Fibroblast of gingiva (primary cell): ENCODE results near the gene FARSA.
"Not testable (repeated sequence)": the region's sequence is repeated elsewhere in the genome, so short reads cannot be mapped to it uniquely, and the experiment has no call there.

Experiments used
- DNase-seq: peaks from one replicate; pipeline ENCODE4 v3.0.0-alpha.2; 2011; ENCODE audit warnings: low read depth

FARSA gene

DNA sequence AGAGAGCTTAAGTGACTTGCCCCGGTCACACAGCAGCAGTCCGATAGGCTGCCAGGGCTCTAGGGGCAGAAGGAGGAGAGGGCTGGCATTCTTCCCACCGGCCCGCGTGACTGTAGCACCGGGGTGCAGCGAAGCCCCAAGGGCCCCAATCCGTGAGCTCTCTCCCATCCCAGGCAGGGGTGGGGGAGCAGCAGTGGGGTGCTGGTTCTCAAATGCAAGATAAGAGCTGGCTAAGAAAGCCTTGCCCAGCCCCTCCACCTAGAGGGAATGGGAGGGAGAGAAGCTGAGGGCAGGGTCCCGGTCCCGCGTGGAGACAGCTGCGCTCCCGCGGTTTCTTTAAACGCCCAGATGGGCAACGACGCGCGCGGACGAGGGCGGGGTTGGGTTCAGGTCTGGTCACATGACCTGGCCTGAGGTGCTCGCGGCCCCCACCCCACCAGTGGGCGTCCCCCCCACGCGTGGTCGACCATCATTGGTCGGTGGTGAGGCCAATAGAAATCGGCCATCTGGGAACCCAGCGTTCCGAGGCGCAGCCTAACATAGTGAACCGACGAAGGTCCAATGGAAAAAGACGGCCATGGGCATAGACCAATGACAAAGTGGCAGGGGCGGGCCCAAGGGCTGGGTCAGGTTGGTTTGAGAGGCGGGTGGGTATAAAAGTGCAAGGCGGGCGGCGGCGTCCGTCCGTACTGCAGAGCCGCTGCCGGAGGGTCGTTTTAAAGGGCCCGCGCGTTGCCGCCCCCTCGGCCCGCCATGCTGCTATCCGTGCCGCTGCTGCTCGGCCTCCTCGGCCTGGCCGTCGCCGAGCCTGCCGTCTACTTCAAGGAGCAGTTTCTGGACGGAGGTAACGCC is 4.6 kb upstream of the FARSA start, which contains the start of gene CALR:
Gene CALR, plus strand, starts transcription at position 683 of the 852 bp plus-strand sequence. Its CDS starts 71 bp downstream, at position 754.
- peak; percentile 100 for DNase-seq

DNA sequence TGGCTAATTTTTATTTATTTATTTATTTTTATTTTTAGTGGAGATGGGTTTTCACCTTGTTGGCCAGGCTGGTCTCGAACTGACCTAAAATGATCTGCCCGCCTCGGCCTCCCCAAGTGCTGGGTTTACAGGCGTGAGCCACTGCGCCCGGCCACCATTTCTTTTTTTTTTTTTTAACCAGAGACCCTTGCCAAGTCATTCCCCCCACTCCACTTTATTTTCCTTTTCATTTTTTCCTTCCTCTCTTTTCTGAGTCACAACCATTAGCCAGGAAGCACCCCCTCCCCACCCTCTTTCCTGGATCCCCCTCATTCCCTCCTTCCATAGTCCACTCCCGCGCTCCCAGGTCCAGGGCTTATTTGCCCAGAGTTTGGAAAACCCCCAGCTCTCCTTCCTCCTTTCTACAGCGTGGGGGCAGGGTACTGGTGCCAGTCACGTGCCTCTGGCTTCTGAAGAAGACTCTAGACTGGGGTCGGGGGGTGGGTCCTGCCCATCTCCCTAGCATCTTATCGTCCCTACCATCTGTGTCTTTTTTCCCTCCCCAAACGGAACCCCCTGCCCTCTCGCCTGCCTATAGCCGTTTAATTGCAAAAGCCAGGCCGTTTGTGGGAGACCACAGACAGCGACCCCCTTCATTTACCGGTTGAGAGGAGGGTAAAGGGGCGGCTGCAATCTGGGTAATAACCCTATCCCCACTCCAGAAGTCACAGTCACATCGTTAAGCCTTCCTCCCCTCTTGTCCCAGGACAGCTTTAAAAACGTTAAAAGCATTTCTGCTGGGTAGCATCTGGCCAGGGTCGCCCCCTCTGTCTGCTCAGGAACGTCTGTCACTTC is 3.8 kb upstream of the FARSA start:
- DNase-seq = no peak

DNA sequence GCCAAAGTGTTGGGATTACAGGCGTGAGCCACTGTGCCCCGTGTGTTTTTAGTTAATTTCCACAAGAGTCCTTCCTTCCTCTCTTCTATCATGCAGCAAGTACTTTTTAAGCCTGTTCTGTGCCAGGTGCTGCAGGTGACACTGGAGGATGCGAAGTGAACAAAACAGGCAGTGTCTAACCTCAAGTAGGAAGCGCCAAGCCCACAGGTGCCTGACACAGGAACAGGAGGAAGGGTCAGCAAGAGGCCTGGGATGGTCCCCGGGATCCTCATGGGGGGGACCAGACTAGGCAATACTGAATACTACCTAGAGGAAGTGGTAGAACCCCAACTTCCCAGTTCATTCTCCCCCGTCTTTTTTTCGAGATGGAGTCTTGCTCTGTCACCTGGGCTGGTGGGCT is 3.1 kb upstream of the FARSA start:
- no peak for DNase-seq

DNA sequence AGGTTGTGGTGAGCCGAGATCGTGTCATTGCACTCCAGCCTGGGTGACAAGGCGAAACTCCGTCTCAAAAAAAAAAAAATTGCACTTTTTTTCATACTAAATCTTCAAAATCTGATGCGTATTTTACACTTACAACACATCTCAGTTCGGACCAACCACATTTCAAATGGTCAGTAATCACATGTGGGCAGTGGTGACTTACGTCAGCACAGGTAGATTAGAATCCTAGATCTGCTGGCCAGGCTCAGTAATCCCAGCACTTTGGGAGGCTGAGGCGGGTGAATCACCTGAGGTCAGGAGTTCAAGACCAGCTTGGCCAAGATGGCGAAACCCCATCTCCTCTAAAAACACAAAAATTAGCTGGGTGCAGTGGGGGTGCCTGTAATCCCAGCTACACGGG is 1.6 kb upstream of the FARSA start:
- no peak for DNase-seq

DNA sequence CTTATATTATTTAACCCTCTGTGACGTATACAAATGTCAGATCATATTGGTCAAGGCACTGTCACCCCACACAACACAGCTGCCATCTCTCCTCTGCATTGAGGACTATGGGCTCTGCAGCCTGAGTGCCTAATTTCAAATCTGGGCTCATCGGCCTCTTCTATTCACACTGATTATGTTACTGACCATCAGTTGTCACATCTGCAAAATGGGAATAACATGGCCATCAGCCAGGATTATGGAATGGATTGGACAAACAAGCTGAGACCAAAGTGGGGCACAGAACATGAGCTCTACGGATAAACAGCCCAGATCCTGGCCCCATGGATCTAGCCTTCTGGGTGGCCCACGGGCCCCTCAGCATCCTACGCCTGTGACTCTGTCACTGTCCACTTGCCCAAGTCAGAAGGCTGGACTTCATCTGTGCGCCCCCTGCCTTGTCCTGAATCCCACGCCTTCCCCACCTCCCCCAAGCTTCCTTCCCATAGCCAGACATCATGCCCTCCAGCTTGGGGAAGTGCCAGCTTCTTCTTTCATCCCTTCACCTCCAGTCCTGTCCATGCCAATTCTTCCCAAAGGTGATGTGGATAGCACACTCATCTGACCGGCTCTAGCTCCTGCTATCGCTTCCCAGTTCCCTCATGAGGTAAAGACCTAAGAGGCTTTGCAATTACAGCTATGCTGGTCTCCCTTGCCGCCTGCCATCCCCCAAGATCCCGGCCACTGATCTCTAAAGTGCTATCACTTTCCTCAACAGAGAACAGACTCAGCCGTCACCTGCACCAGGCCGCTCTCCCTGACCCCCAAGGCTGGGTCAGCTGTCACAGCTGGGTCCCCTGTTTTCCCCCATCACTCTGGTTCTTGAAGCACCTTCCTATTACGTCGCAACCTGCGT is 872 bp downstream of the FARSA start:
- no peak for DNase-seq

DNA sequence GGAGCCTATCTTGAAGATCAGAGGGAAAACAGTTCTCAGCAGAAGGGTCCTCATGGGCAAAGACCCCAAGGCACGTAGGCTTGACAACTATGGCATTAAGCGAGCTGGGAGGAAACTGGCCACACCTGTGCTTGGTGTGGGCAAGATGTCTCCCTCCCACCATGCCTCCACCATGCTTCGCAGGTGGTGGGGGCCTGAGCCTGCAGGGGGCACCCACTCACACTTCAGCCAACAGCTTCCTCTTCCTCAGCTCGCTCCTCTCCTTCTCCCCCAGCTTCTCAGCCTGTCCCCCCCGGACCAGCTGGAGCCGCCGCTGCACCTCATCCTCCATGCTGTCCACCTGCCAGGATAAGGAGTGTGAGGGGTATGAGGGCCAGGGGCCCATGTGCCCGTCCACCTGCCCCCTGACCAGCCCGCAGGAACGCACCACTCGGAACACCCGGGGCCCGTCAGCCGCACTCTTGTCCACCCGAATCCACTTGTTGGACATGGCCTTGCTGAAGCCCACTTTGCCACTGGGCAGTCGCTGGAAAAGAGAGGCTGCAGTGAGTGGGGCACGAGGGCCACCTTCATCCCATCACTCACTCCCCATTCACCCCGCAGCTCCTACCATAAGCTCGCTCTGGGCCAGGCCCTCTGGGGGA is 3.4 kb downstream of the FARSA start:
- DNase-seq = no peak

DNA sequence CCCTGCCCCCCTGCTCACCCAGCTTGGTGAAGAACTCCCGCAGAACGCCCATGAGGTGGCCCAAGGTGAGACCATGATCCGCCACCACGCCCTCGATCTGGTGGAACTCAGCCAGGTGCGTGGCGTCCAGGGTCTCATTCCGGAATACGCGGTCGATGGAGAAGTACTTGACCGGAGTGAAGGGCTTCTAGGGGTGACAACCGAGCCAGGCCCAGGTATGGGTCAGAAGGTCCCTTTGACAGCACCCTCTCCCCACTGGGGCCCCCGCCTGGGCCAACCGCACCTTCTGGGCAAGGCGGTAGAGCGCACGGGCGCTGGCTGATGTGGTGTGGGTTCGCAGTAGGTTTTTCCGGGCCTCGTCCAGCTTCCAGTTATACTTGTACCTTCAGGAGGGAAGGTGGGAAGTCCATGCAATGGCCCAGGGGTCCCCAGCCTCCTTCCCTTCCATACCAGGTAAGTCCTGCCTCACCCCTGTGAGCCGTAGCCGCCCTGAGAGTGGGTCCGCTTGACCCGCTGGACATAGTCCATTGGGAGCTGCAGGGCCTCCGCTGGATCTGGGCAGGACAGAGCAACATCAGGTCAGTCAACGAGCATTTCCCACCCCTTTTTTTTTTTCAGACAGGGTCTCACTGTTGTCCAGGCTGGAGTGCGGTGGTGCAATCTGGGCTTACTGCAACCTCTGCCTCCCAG is 8.7 kb downstream of the FARSA start:
- no peak for DNase-seq

DNA sequence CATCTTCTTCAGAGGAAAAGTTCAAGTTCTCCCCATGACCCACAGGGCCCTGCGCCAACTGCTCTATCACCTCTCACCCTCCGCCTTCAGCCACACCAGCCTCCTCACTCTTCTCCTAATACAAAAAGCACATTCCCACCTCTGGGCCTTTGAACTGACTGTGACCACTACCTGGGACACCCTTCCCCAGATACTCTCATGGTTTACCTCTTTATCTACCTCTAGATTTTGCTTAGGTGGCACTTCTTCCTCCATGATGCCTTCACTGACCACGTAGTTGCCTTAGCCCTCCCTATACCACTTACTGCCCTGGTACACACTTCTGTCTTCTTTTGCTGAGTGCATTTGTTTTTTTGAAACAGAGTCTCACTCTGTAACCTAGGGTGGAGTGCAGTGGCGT is 10.6 kb downstream of the FARSA start:
- DNase-seq = no peak

DNA sequence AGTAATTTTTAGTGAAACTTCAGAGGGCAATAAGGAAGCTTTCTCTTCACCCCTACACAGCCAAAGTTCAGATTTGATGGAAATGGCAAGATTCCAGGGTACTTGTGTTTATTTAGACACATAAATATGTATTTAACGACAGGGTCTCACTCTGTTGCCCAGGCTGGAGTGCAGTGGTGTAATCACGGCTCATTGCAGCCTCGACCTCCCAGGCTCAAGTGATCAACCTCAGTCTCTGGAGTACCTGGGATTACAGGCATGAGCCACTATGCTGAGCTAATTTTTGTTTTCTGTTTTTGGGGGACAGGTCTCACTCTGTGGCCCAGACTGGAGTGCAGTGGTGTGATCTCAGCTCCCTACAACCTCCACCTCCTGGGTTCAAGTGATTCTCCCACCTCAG is 12.5 kb downstream of the FARSA start:
- DNase-seq = no peak

DNA sequence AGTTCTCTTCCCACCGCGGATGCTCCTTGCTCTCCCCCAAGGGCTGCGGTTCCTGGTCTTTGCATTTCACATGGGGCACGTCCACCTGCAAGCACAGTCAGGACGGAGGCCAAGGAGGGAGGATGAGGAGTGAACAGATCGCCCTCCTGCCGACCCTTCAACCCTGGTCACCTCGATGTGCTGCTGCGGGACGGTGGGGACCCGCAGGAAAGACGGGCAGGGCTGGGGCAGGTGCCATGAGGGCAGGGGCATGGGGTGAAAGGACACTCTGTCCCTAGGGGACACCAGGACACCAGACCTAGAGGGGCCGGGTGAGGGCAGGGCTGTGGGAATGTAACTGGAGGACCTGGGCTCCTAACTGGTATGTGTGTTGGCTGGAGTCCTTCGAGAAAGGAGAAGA is 15.3 kb downstream of the FARSA start:
- no peak for DNase-seq

DNA sequence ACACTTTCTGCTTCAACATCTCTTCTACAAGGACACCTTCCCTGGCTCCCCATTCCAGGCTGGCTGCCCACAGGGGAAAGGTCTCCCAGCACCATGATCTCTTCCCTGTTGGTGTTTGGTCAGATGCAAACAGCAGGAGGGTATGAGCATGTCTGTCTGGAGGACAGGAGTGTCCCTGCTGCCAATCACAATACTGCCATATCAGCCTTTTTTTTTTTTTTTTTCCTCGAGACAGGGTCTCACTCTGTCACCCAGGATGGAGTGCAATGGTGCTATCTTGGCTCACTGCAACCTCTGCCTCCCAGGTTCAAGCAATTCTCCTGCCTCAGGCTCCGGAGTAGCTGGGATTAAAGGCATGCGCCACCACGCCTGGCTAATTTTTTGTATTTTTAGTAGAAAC is 17.7 kb downstream of the FARSA start:
- DNase-seq = not testable (repeated sequence)

DNA sequence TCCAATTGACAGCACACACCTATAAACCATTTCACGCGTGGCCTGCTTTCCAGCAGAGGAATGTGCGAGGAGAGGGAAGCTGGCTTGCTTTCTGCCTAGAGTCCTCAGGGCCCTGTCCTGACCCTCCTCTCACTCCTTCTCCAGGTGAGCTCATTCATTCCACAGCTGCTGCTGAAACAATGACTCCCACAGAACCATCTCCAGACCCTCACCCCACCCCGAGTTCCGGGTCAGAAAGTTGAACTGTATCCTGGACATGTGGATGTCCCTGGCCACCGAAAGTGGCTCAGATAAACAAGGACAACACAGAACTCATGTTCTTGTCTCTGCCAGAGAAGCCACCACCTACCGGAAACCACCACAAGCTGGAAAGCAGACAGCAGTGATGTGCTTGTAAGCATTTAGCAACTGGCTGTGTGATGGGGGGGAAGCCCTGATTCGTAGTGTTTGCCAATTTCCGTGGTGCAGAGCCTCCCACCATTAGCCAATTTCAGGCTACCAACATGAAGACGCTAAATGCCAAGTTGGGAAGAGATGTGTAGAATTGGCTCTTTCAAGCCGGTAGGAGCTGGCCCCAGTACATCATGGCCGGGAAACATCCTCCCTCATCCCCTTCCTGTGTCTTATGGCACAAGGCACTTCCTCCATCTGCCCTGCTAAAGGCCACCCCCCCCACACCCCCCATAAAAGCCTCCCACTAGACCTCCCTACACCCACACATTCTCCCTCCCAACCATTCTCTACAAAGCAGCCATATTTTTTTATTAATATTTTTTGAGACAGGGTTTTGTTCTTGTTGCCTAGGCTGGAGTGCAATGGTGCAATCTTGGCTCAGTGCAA is 19.4 kb downstream of the FARSA start:
- peak; percentile 69 for DNase-seq

DNA sequence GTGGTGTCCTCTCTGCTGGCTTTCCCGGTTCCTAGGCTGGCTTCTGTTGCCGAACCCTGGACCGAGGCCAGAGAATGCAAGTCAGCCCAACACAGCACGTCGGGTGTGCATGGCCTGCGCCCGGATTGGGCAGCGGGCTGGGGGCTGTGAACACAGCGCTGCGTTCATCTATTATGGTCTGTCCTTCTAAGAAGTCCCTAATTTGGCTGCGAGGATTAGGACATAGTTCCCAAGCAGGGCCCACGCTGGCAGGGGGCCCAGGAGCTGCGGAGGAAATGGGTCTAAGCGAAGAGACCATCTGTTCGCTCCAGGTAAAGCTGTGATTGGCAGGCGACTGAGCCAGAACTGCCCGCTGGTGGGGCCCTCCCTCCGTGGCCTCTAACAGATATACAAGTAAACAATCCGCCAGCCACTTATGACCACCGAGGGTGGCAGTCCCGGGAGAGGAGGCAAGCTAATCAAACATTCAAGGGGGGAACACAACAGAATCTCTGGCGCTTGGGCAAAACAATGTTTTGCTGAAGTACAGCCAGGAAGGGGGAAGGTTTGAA is 20.4 kb downstream of the FARSA start:
- peak; percentile 72 for DNase-seq

DNA sequence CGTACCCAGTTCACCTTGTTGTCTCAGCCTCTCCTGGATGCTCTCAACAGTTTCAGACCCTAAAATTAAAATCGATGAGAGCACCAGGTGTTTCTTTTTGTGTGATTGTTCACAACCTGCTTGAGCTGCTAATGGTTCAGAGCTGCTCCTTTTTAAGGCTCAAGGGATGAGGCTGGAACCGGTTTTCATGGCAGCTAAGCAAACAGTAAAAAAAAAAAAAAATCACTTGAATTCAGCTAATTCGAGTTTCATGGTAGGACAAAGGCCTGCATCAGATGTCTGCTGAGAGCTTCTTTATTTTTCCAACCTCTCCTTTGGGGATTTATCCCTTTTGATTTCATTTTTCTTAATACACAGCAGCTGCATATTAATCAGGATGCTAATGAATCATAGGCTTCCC is 20.9 kb downstream of the FARSA start:
- no peak for DNase-seq

DNA sequence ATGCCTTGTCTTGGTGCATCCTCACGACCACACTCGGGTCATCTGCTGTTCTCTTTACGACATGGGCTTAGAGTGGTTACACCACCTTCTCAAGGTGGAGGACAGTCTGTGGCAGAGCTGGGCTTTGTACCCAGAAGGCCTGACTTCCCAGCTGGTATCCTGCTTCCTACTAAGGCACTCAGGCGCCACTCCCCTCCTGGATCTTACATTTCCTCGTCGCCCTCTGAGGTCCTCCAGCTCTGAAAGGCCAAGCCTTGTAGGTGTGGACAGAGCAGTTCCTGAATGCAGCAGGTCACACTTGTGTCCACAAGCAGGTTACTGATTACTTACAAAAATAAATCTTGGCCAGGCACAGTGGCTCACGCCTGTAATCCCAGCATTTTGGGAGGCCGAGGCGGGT is 26.3 kb downstream of the FARSA start:
- DNase-seq = no peak

DNA sequence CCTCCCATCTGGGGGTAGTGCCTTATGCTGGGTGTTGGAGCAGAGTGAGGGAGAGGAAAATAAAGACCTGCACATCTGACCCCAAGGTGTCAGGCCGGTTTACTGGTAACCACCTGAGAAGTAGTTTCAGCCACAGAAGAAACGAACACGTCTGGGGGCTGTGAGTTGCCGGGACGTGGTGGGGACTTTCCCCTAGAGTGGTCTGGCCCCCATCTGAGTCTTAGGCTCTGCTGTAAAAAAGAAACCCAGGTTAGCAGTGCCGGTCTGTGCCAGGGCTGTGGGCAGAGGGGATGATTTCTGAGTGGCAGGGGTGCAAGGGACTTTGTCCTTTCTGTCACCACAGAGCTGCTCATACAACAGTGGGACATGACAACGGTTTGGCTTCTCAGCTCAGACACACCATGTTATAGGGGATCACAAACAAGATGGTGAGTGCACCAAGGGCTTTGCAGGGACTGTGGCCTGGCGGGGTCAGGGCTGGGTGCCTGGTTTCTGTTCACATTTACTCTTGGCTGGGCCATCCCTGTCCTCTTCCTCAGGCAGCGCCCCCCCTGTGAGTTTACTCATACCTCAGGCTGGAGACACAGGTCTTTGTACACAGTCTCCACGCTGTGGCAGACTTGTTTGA is 33.5 kb downstream of the FARSA start:
- DNase-seq = no peak

DNA sequence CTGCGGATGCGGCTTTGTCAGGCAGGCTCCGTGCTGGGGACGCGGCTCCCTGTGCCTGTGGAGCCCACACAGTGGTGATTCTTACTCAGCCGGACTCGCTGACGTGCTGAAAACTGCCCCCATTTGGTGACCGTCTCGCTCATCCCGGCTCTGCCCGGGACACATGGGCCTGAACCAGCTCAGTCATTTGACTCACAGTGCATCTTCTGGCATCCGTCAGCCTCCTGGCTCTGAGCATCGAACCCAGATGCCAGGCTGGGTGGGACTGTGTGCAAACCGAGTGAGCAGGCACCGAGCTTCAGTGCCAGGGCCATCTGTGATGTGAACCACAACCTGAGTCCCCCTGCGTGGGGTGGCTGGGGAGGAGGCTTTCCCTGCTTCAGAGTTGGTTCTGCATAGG is 37.1 kb downstream of the FARSA start:
- no peak for DNase-seq

DNA sequence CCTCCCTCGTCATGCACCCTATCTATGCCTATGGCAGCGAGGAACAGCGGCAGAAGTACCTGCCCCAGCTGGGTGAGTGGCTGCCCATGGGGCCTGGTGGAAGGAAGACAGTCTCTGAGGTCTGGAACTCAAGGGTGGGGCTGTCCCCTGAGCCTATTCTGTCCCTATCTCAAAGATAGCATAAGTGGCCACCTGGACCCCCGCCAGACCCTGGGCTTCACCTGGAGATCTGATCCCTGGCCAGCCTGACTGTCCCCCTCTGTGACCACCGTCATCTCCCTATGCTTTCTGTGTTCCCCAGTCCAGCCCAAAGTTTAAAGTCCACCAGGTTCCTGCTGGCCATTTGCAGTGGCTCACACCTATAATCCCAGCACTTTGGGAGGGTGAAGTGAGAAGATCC is 39.9 kb downstream of the FARSA start:
- DNase-seq = no peak

DNA sequence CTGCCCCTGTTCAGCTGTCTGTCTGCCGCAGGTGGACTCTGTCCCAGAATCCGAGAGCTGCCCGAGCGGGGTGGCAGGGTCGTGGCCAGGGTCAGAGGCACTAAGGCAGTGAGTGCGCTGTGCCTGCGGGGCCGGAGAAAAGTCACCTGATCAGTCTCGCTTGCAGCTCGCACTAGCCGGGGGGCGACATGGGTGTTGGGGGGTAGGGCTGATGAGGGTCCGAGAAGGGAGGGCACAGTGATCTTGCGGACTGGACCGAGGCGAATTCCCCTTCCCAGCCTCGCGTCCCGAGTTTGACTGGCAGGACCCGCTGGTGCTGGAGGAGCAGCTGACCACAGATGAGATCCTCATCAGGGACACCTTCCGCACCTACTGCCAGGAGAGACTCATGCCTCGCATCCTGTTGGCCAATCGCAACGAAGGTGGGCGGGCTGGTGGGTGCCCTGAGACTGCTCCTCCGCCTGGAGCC is 41.9 kb downstream of the FARSA start:
- no peak for DNase-seq
